ENCODE results near the gene NEO1.

Gene NEO1

DNA sequence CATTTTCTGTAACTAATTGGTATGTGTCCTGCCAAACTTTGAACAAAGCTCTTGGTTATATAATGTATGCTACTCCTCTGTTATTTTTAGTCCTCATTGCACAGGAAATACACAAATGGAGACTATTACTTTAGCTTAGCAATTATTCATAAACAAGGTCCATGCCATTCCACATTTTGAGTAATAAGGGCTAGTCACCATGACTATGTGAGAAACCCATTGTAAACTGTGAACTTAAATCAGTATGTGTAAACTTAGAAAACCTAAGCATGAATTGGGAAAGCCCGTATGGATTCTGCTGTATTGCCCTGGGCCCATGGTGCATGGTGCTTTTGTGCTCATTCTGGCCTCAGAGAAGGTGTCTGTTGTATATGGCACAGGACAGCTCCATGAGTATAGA is 216.2 kb downstream of the NEO1 start:
- no peaks in the 10 kb centered on the region for H3K4me1 ChIP-seq (ENCODE audit: control insufficient read depth in 2 of 2, insufficient read depth in 2 of 2, low read length in 2 of 2)
- no peak overlapping the region for H3K27ac ChIP-seq (ENCODE audit: low read depth in 2 of 2, low read length in 2 of 2)
- no peaks in the 10 kb centered on the region for H3K27me3 ChIP-seq (ENCODE audit: control insufficient read depth in 2 of 2, insufficient read depth in 2 of 2, low read length in 2 of 2)
- H3K4me3 ChIP-seq (ENCODE audit: low read length in 2 of 2): no peak overlapping the region
- peaks cover 46 to 48% of the 10 kb centered on the region in 2 donors for H3K36me3 ChIP-seq (ENCODE audit: control insufficient read depth in 2 of 2, insufficient read depth in 2 of 2, low read length in 2 of 2)
- no peak overlapping the region for H3K9ac ChIP-seq (ENCODE audit: low read depth in 1 of 2, low read length in 2 of 2)
- no peaks in the 10 kb centered on the region for H3K9me3 ChIP-seq (ENCODE audit: control insufficient read depth in 2 of 2, low read length in 2 of 2)

DNA sequence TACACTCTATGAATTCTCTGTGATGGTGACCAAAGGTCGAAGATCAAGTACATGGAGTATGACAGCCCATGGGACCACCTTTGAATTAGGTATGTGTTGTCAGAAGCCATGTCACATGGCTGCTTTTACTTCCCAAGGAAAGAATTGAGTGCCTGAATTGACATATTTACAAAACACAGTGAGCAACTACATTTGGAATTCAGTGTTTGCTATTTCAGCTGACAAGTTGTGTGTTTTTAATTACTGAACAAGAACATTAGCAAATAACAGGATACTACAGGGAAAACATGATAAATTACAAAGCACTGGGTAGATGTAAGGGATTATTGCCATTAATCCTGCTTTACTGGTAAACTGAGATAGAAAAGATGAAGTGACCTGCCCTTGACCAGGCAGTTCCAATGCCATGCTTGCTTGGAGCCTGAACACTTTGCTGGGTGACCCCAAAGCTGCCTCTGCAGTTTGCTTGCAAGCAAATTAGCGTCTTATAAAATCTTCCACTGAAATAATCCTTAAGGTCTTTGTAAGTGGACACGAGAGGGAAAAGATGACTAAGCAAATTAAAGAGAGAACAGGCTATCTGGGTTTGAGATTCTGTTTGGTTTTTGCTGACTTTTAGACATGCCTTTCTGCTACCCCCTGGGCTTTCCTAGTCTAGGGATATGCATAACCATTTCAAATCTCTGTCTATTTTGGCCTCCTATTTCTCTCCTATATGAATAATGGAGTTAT is 218.3 kb downstream of the NEO1 start:
- no peak overlapping the region for H3K4me3 ChIP-seq (ENCODE audit: low read length in 2 of 2)
- no peaks in the 10 kb centered on the region for H3K27me3 ChIP-seq (ENCODE audit: control insufficient read depth in 2 of 2, insufficient read depth in 2 of 2, low read length in 2 of 2)
- no peaks in the 10 kb centered on the region for H3K4me1 ChIP-seq (ENCODE audit: control insufficient read depth in 2 of 2, insufficient read depth in 2 of 2, low read length in 2 of 2)
- no peak overlapping the region for H3K9ac ChIP-seq (ENCODE audit: low read depth in 1 of 2, low read length in 2 of 2)
- H3K27ac ChIP-seq (ENCODE audit: low read depth in 2 of 2, low read length in 2 of 2): no peak overlapping the region
- peaks cover 41 to 44% of the 10 kb centered on the region in 2 donors for H3K36me3 ChIP-seq (ENCODE audit: control insufficient read depth in 2 of 2, insufficient read depth in 2 of 2, low read length in 2 of 2)
- H3K9me3 ChIP-seq (ENCODE audit: control insufficient read depth in 2 of 2, low read length in 2 of 2): no peaks in the 10 kb centered on the region

DNA sequence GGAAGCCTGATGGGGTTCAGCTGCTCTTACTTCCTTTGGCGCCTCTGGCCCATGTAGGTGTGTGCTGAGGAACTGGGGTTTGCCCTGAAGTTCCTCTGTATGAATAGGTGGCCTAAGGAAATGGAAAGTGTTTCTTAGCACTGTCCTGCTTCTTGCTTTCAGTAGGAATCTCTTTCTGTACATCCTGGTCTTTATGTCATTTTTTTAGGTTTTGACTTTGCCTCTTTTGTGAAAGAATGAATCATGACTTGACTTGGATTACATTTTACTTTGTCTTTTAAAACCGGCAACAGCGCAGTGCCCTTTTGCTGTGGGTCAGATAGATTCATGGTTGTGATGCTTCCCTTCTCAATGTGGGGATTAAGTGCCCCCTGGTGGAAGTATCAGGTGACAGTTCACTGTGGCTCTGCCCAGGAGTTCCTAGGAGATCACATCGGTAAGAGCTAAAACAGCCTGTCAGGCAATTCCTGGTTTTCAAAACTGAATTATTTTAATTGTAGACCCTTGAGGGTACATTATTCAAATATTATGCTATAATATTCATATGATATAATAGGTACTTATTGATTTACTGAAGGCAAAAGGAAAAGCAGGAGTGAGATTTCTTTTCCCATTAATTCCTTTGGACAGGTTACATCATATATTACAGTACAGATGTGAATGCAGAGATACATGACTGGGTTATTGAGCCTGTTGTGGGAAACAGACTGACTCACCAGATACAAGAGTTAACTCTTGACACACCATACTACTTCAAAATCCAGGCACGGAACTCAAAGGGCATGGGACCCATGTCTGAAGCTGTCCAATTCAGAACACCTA is 221.1 kb downstream of the NEO1 start:
- H3K9ac ChIP-seq (ENCODE audit: low read depth in 1 of 2, low read length in 2 of 2): no peak overlapping the region
- H3K4me3 ChIP-seq (ENCODE audit: low read length in 2 of 2): no peak overlapping the region
- H3K27ac ChIP-seq (ENCODE audit: low read depth in 2 of 2, low read length in 2 of 2): no peak overlapping the region
- H3K4me1 ChIP-seq (ENCODE audit: control insufficient read depth in 2 of 2, insufficient read depth in 2 of 2, low read length in 2 of 2): no peaks in the 10 kb centered on the region
- H3K36me3 ChIP-seq (ENCODE audit: control insufficient read depth in 2 of 2, insufficient read depth in 2 of 2, low read length in 2 of 2): peaks cover 35 to 40% of the 10 kb centered on the region in 2 donors
- H3K9me3 ChIP-seq (ENCODE audit: control insufficient read depth in 2 of 2, low read length in 2 of 2): no peaks in the 10 kb centered on the region
- H3K27me3 ChIP-seq (ENCODE audit: control insufficient read depth in 2 of 2, insufficient read depth in 2 of 2, low read length in 2 of 2): no peaks in the 10 kb centered on the region

DNA sequence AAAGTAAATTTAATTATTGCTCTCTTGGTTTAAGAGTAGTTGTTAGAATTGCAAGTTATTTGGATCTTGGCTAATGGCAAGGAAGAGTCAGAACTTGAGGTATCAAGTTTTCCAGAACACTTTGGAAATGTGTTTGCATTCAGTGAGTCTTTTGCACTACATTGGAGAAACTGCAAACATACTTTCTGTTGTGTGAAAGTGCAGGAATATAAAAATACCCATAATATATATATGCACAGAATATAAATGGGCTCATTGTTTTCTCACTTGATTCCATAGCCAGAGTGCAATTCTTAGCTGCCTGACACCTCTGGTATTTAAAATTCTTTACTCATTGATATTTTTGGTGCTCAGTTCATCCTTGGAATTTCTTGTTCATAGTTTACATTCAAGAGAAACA is 223.6 kb downstream of the NEO1 start:
- Histone ChIP-seq H3K4me1 (ENCODE audit: control insufficient read depth in 2 of 2, insufficient read depth in 2 of 2, low read length in 2 of 2) (no peaks in the 10 kb centered on the region), H3K36me3 (ENCODE audit: control insufficient read depth in 2 of 2, insufficient read depth in 2 of 2, low read length in 2 of 2) (peaks cover 33 to 38% of the 10 kb centered on the region in 2 donors), H3K27ac (ENCODE audit: low read depth in 2 of 2, low read length in 2 of 2) (no peak overlapping the region), H3K9ac (ENCODE audit: low read depth in 1 of 2, low read length in 2 of 2) (no peak overlapping the region), H3K27me3 (ENCODE audit: control insufficient read depth in 2 of 2, insufficient read depth in 2 of 2, low read length in 2 of 2) (no peaks in the 10 kb centered on the region), H3K4me3 (ENCODE audit: low read length in 2 of 2) (no peak overlapping the region), H3K9me3 (ENCODE audit: control insufficient read depth in 2 of 2, low read length in 2 of 2) (no peaks in the 10 kb centered on the region)

DNA sequence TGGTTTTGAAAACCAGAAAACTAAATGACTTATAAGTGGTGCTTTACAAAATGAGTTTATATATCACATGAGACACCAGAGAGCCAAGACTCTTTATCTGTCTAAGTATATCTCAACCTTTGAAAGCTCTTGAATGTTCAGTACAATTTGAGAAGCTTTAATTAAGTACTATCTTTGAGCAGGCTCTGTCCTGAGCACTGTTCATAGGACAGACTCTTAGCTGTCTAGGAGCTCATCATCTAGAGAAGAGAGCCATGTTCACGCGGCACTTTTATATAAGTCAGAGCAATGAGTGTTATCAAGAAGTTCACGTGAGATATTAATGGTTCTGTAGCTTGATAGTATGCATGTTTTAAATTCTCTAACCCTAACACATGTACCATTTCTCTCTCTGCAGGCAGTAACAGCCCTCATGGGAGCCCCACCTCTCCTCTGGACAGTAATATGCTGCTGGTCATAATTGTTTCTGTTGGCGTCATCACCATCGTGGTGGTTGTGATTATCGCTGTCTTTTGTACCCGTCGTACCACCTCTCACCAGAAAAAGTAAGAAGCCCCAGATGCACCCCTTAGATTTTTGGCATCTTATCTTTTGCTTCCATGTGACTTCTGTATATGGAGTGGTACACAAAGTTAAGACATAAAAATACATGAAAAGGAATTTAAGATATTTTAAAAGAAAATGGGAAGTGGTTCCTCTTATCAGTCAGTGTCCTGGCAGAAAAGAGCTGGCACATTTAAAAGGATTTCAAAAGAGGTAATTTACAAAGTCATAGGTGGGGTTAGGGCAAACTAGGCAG is 230.5 kb downstream of the NEO1 start:
- no peaks in the 10 kb centered on the region for H3K9me3 ChIP-seq (ENCODE audit: control insufficient read depth in 2 of 2, low read length in 2 of 2)
- no peak overlapping the region for H3K9ac ChIP-seq (ENCODE audit: low read depth in 1 of 2, low read length in 2 of 2)
- no peaks in the 10 kb centered on the region for H3K4me1 ChIP-seq (ENCODE audit: control insufficient read depth in 2 of 2, insufficient read depth in 2 of 2, low read length in 2 of 2)
- H3K4me3 ChIP-seq (ENCODE audit: low read length in 2 of 2): no peak overlapping the region
- H3K27me3 ChIP-seq (ENCODE audit: control insufficient read depth in 2 of 2, insufficient read depth in 2 of 2, low read length in 2 of 2): no peaks in the 10 kb centered on the region
- H3K27ac ChIP-seq (ENCODE audit: low read depth in 2 of 2, low read length in 2 of 2): no peak overlapping the region
- peaks cover 57 to 74% of the 10 kb centered on the region in 2 donors for H3K36me3 ChIP-seq (ENCODE audit: control insufficient read depth in 2 of 2, insufficient read depth in 2 of 2, low read length in 2 of 2)

DNA sequence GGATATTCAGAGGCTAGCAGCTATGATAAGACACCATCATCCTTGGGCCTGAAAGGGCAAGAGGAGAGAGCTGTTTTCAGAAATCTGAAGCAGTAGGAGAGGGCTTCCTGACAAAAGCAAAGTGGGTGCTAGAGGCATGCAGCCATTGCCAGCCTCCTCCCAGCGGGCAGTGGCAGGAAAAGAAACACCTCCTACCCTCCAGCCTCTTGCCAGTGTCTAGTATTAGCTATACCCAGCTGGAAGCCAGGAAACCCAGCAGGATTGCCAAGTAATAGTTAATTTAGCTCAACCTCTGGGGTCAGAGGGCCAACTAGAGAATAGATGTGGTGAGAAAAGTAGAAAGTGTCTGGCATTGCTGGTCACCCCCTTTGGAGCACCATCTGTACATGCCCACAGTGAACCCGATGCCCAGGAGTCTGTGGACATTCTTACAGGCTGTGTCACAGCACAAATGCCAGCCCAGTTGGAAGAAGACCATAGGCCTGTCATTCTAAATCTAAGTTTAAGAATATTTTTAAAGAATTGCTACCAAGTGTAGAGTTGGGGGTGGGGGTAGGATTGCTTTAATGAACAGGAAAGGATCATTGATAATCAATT is 231.2 kb downstream of the NEO1 start:
- Histone ChIP-seq H3K4me1 (ENCODE audit: control insufficient read depth in 2 of 2, insufficient read depth in 2 of 2, low read length in 2 of 2) (no peaks in the 10 kb centered on the region), H3K27me3 (ENCODE audit: control insufficient read depth in 2 of 2, insufficient read depth in 2 of 2, low read length in 2 of 2) (no peaks in the 10 kb centered on the region), H3K27ac (ENCODE audit: low read depth in 2 of 2, low read length in 2 of 2) (no peak overlapping the region), H3K36me3 (ENCODE audit: control insufficient read depth in 2 of 2, insufficient read depth in 2 of 2, low read length in 2 of 2) (peaks cover 56 to 72% of the 10 kb centered on the region in 2 donors), H3K9me3 (ENCODE audit: control insufficient read depth in 2 of 2, low read length in 2 of 2) (no peaks in the 10 kb centered on the region), H3K9ac (ENCODE audit: low read depth in 1 of 2, low read length in 2 of 2) (no peak overlapping the region), H3K4me3 (ENCODE audit: low read length in 2 of 2) (no peak overlapping the region)

DNA sequence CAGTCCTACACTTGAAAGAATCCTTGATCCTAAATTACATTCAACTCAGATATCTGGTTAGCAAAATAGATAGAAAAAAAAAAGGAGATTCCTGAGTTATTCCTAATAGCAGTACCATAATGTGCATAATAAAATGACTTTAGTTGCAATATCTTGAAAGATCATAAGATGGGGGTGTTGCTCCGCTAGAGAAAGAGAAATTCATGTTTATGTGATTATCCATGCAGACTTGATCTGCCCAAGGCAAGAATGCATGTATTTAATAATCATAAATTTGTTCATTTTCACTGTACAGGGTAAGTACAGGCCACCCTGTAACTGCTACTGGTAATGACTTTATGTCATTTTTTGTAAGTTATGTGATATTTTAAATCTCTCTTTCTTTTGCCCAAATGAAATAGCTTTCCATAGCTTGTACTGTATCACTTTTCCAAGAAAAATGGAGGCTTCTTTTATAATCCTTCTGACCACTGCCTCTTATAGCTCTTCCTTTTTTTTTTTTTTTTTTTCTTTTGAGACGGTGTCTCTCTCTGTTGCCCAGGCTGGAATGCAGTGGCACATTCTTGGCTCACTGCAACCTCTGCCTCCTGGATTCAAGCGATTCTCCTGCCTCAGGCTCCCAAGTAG is 231.9 kb downstream of the NEO1 start:
- no peaks in the 10 kb centered on the region for H3K4me1 ChIP-seq (ENCODE audit: control insufficient read depth in 2 of 2, insufficient read depth in 2 of 2, low read length in 2 of 2)
- H3K36me3 ChIP-seq (ENCODE audit: control insufficient read depth in 2 of 2, insufficient read depth in 2 of 2, low read length in 2 of 2): peaks cover 58 to 76% of the 10 kb centered on the region in 2 donors
- no peak overlapping the region for H3K4me3 ChIP-seq (ENCODE audit: low read length in 2 of 2)
- H3K9ac ChIP-seq (ENCODE audit: low read depth in 1 of 2, low read length in 2 of 2): no peak overlapping the region
- no peaks in the 10 kb centered on the region for H3K9me3 ChIP-seq (ENCODE audit: control insufficient read depth in 2 of 2, low read length in 2 of 2)
- no peaks in the 10 kb centered on the region for H3K27me3 ChIP-seq (ENCODE audit: control insufficient read depth in 2 of 2, insufficient read depth in 2 of 2, low read length in 2 of 2)
- no peak overlapping the region for H3K27ac ChIP-seq (ENCODE audit: low read depth in 2 of 2, low read length in 2 of 2)

DNA sequence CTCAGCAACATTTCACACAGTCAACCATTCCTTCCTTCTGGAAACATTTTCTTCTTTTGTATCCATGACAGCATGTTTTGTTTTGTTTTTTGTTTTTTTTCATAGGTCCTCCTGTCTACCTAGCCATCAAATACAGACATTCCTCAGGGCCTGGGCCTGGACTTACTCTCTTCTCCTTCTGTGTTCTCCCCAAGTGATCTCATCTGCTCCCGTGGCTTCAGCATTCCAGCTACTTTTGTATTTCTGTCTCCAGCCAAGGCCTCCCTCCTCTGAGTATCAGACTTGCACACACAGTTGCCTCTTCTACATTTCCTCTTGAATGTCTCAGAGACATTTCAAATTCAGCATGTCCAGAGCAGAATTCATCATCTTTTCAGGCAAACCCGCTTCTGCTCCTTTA is 234.0 kb downstream of the NEO1 start:
- Histone ChIP-seq H3K9ac (ENCODE audit: low read depth in 1 of 2, low read length in 2 of 2) (no peak overlapping the region), H3K27me3 (ENCODE audit: control insufficient read depth in 2 of 2, insufficient read depth in 2 of 2, low read length in 2 of 2) (no peaks in the 10 kb centered on the region), H3K9me3 (ENCODE audit: control insufficient read depth in 2 of 2, low read length in 2 of 2) (no peaks in the 10 kb centered on the region), H3K4me1 (ENCODE audit: control insufficient read depth in 2 of 2, insufficient read depth in 2 of 2, low read length in 2 of 2) (no peaks in the 10 kb centered on the region), H3K27ac (ENCODE audit: low read depth in 2 of 2, low read length in 2 of 2) (no peak overlapping the region), H3K4me3 (ENCODE audit: low read length in 2 of 2) (no peak overlapping the region), H3K36me3 (ENCODE audit: control insufficient read depth in 2 of 2, insufficient read depth in 2 of 2, low read length in 2 of 2) (peaks cover 59 to 78% of the 10 kb centered on the region in 2 donors)

DNA sequence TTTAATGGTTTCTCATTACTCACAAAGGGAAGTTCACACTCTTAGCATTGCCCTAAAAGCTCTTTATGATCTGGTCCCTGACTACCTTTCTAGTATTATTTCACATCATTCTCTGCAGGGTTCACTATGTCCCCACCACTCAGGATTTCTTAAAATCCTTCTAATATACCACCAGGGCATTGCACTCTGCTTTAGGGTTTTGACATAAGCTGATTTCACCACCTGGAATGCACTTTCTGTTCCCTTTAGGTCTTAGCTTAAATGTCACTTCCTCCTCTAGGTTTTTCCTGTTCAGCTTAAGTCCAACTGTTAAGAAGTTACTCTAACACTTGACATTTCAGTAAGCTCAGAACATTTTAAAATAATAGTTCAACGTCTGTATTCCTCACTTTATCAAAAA is 234.8 kb downstream of the NEO1 start:
- H3K36me3 ChIP-seq (ENCODE audit: control insufficient read depth in 2 of 2, insufficient read depth in 2 of 2, low read length in 2 of 2): peaks cover 53 to 78% of the 10 kb centered on the region in 2 donors
- H3K9me3 ChIP-seq (ENCODE audit: control insufficient read depth in 2 of 2, low read length in 2 of 2): no peaks in the 10 kb centered on the region
- H3K9ac ChIP-seq (ENCODE audit: low read depth in 1 of 2, low read length in 2 of 2): no peak overlapping the region
- H3K4me1 ChIP-seq (ENCODE audit: control insufficient read depth in 2 of 2, insufficient read depth in 2 of 2, low read length in 2 of 2): no peaks in the 10 kb centered on the region
- no peak overlapping the region for H3K27ac ChIP-seq (ENCODE audit: low read depth in 2 of 2, low read length in 2 of 2)
- no peaks in the 10 kb centered on the region for H3K27me3 ChIP-seq (ENCODE audit: control insufficient read depth in 2 of 2, insufficient read depth in 2 of 2, low read length in 2 of 2)
- no peak overlapping the region for H3K4me3 ChIP-seq (ENCODE audit: low read length in 2 of 2)
